K562 (cell line): Measurements from ENCODE around the gene AS3MT. TPM values are rescaled to one million over a fixed set of nuclear protein-coding genes. Genes with fewer than 3 reads are reported as not detected.
A peak's percentile ranks its signal among the peaks of the same experiment; 100 is the strongest.

Experiments
- HDAC1 ChIP-seq, 2 experiments: fragments of 450-650 bp; IDR thresholded peaks; 2 replicates each; pipeline ENCODE4 v1.6.1; 2016 to 2017; ENCODE audit warnings: inconsistent platforms in 1 of 2, mild to moderate bottlenecking in 1 of 2, moderate library complexity in 1 of 2
- HNRNPUL1 ChIP-seq: fragments of 200-400 bp; formaldehyde crosslinking; IDR thresholded peaks from 2 replicates; pipeline ENCODE4 v1.6.1; 2017; ENCODE audit warnings: low read length
- JUN ChIP-seq, 2 experiments: sonication (generic) in 1 of 2; formaldehyde crosslinking in 1 of 2; IDR thresholded peaks; 2 replicates each; pipeline versions ENCODE4 v1.6.1 to v1.8.0; 2012 to 2022; ENCODE audit warnings: borderline replicate concordance in 2 of 2, mild to moderate bottlenecking in 2 of 2, improper control_type of control experiment in 1 of 2, low read depth in 1 of 2, low read length in 1 of 2, missing genetic modification reagents in 1 of 2
- MED1 ChIP-seq: sonication (generic); formaldehyde crosslinking; IDR thresholded peaks from 2 replicates; pipeline ENCODE4 v1.8.1; 2023; ENCODE audit warnings: missing genetic modification reagents, borderline replicate concordance
- NFIC ChIP-seq: fragments of 450-650 bp; IDR thresholded peaks from 2 replicates; pipeline ENCODE4 v1.6.1; 2017; ENCODE audit warnings: mild to moderate bottlenecking, inconsistent platforms
- PHF21A ChIP-seq: fragments of 450-650 bp; IDR thresholded peaks from 2 replicates; pipeline ENCODE4 v1.6.1; 2017; ENCODE audit warnings: low read depth, borderline replicate concordance
- PHF8 ChIP-seq: fragments of 200-600 bp; sonication (generic); IDR thresholded peaks from 2 replicates; pipeline ENCODE4 v1.6.1; 2012; ENCODE audit warnings: mixed run types, mild to moderate bottlenecking, inconsistent platforms, low read length, moderate library complexity, borderline replicate concordance
- RBM17 ChIP-seq: fragments of 200-400 bp; formaldehyde crosslinking; IDR thresholded peaks from 2 replicates; pipeline ENCODE4 v1.6.1; 2017; ENCODE audit warnings: low read depth, mild to moderate bottlenecking, low read length, borderline replicate concordance
- RFX1 ChIP-seq: fragments of 450-650 bp; IDR thresholded peaks from 2 replicates; pipeline ENCODE4 v1.6.1; 2016; ENCODE audit warnings: mild to moderate bottlenecking, moderate library complexity
- XRCC4 ChIP-seq: IDR thresholded peaks from one replicate; pipeline ENCODE4 v1.6.1; 2011; ENCODE audit not compliant: insufficient read depth, insufficient read length; ENCODE audit errors: extremely low read depth
- polyA plus RNA-seq, 8 experiments: library from polyadenylated mRNA; depleted of rRNA in 4 of 8; stranded (reverse) in 5 of 8; unstranded in 3 of 8; fragments of >200 nt; fragmentation: Nextera tagmentation in 2 of 8; fragmentation: Illumina TruSeq in 1 of 8; extraction: Ambion mirVana in 2 of 8; extraction: Trizol in 1 of 8; gene quantifications; 2 replicates each; pipeline versions ENCODE4 v1.2.1 to v1.2.3, GENCODE V29; 2011 to 2014; ENCODE audit warnings: inconsistent platforms in 1 of 8, missing spikeins in 1 of 8
- total RNA-seq, 7 experiments: library from RNA; depleted of rRNA in 6 of 7; stranded (reverse); fragments of >200 nt in 6 of 7; fragmentation: Illumina TruSeq in 2 of 7; extraction: Trizol in 2 of 7; gene quantifications; 2 replicates each; pipeline versions ENCODE4 v1.2.1 to v1.2.3, GENCODE V29; 2011 to 2021; ENCODE audit warnings: low replicate concordance in 1 of 7
- TF ChIP-seq, protein P1 (sequence below): sonication (generic); formaldehyde crosslinking; IDR thresholded peaks from 2 replicates; pipeline ENCODE4 v1.8.0; 2022; ENCODE audit warnings: mild to moderate bottlenecking, missing genetic modification reagents
- TF ChIP-seq, protein P2 (sequence below): fragments of 250-450 bp; sonication (Bioruptor Pico); IDR thresholded peaks from 2 replicates; pipeline ENCODE4 v1.5.0; 2021; ENCODE audit warnings: mild to moderate bottlenecking, moderate library complexity
- TF ChIP-seq, protein P3 (sequence below): fragments of 250-450 bp; sonication (Bioruptor Pico); IDR thresholded peaks from 2 replicates; pipeline ENCODE4 v1.5.0; 2020; ENCODE audit warnings: mild to moderate bottlenecking
- TF ChIP-seq, protein P4 (sequence below): sonication (generic); formaldehyde crosslinking; IDR thresholded peaks from 2 replicates; pipeline ENCODE4 v1.8.0; 2022; ENCODE audit warnings: mild to moderate bottlenecking, missing genetic modification reagents
- TF ChIP-seq, protein P5 (sequence below): fragments of 250-450 bp; sonication (Bioruptor Pico); IDR thresholded peaks from 2 replicates; pipeline ENCODE4 v1.5.0; 2021
- TF ChIP-seq, protein P6 (sequence below): fragments of 450-650 bp; conservative IDR thresholded peaks from 2 replicates; pipeline ENCODE4 v1.6.1; 2016; ENCODE audit warnings: missing genetic modification characterization, low read depth, mild to moderate bottlenecking, missing compliant biosample characterization, moderate library complexity

Gene AS3MT
- total and polyA plus RNA-seq, 9 of the 15 experiments (the other 6 are each of a cell fraction or from before 2014, with no cell fraction given) = 0.04 to 0.33 (median 0.19) TPM; not detected in 2

DNA sequence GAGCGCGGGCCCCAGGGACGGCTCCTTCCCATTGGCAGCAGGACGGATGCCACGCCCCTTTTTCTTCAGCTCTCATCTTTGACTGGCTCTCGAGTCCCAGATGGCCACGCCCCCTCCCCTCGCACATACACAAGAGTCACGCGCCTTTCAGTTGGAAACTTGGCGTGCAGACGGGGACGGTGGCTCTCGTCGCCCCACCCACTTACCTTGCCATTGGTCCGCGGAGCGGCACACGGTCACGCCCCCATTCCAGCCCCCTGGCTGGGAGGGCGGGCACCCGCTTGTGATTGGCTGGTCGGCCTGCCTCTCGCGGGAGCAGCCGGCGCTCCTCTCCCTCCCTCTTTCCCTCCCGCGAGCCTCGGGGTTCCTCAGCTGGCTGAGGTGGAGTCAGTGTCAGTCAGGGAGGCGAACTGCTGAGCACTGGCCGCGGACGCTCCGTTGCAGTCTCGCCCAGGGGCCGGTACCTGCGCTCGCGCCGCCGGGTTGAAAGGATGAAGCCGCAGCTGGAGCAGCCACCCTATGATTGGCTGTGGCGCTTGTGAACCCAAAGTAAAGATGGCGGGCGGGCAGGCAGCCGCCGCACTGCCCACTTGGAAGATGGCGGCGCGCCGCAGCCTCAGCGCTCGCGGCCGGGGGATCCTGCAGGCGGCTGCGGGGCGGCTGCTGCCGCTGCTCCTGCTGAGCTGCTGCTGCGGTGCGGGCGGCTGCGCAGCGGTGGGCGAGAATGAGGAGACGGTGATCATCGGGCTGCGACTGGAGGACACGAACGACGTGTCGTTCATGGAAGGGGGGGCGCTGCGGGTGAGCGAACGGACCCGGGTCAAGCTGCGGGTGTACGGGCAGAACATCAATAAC, 48.9 kb downstream of the AS3MT start, which contains the start of gene CNNM2 (continued):
- TF ChIP-seq PHF8 (peak; percentile 80; the same call in 1 of the 2 replicates), RBM17 (no peak), NFIC (0 out of 2 replicates have a peak, but pooled peaks have one; percentile 15), PHF21A (no peak), JUN (IDR thresholded peaks at IDR 0.05; ENCODE audit: borderline replicate concordance, low read depth, low read length) (no peak; the same call in 1 of the 2 replicates), JUN (CRISPR knock-in tag; IDR thresholded peaks at IDR 0.05; ENCODE audit: borderline replicate concordance) (no peak), XRCC4 (no peak), MED1 (no peak), RFX1 (no peak), HNRNPUL1 (no peak), HDAC1 (IDR thresholded peaks at IDR 0.05) (peak in 1 of 2 experiments; percentile 55; a peak in 2 of 4 replicates)
- TF ChIP-seq, protein P1, sequence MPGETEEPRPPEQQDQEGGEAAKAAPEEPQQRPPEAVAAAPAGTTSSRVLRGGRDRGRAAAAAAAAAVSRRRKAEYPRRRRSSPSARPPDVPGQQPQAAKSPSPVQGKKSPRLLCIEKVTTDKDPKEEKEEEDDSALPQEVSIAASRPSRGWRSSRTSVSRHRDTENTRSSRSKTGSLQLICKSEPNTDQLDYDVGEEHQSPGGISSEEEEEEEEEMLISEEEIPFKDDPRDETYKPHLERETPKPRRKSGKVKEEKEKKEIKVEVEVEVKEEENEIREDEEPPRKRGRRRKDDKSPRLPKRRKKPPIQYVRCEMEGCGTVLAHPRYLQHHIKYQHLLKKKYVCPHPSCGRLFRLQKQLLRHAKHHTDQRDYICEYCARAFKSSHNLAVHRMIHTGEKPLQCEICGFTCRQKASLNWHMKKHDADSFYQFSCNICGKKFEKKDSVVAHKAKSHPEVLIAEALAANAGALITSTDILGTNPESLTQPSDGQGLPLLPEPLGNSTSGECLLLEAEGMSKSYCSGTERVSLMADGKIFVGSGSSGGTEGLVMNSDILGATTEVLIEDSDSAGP (CRISPR knock-in tag) = no peak
- TF ChIP-seq, protein P2, sequence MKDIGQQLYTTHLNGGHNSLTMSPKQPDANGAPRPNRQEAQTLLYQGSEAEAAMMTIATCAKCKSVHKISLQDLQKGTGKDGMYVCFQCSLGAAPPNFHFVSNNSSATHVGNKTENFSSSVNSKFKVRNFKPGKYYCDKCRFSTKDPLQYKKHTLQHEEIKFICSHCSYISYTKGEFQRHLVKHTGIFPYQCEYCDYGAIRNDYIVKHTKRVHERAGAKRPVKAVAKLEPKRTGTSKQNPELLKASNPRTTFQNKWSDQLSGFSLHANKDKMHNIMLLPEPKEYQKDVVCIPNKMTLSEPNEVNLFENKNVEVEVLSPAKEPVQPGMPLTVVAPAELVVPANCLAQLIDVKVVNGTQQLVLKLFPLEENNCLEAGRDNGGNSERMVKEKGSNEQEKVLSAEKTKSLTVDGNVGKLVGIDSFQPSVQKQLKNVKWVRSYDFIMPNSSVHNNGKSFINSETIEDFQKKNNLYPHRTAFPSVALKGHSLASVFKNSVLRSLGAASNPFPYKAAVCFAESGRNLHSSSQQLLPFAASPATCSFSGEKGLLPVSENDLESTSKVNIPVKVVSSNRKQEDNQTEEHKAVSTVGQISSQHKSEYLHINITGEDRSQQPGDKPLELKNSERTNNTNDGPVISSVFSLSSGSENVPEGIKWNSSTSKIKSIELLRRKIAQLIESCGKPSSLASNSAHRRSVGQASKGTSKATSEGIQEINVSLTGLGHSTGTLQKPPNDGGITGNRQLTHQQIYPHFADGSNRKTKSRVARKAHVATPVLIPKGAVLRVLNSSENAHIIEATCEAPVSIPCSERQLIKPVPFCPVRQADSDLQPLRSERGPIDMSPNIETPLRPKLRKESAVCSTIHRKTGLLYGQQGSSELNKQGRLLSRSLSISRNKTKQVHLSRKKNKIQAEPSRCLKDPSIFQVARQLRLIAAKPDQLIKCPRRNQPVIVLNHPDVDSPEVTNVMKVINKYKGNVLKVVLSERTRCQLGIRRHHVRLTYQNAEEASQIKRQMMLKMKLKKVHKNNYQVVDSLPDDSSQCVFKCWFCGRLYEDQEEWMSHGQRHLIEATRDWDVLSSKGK = no peak
- TF ChIP-seq, protein P3, sequence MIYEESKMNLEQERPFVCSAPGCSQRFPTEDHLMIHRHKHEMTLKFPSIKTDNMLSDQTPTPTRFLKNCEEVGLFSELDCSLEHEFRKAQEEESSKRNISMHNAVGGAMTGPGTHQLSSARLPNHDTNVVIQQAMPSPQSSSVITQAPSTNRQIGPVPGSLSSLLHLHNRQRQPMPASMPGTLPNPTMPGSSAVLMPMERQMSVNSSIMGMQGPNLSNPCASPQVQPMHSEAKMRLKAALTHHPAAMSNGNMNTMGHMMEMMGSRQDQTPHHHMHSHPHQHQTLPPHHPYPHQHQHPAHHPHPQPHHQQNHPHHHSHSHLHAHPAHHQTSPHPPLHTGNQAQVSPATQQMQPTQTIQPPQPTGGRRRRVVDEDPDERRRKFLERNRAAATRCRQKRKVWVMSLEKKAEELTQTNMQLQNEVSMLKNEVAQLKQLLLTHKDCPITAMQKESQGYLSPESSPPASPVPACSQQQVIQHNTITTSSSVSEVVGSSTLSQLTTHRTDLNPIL (CRISPR knock-in tag) = no peak
- TF ChIP-seq, protein P4, sequence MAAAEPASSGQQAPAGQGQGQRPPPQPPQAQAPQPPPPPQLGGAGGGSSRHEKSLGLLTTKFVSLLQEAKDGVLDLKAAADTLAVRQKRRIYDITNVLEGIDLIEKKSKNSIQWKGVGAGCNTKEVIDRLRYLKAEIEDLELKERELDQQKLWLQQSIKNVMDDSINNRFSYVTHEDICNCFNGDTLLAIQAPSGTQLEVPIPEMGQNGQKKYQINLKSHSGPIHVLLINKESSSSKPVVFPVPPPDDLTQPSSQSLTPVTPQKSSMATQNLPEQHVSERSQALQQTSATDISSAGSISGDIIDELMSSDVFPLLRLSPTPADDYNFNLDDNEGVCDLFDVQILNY (CRISPR knock-in tag) = no peak
- TF ChIP-seq, protein P5, sequence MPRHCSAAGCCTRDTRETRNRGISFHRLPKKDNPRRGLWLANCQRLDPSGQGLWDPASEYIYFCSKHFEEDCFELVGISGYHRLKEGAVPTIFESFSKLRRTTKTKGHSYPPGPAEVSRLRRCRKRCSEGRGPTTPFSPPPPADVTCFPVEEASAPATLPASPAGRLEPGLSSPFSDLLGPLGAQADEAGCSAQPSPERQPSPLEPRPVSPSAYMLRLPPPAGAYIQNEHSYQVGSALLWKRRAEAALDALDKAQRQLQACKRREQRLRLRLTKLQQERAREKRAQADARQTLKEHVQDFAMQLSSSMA (CRISPR knock-in tag) = no peak
- TF ChIP-seq, protein P6, sequence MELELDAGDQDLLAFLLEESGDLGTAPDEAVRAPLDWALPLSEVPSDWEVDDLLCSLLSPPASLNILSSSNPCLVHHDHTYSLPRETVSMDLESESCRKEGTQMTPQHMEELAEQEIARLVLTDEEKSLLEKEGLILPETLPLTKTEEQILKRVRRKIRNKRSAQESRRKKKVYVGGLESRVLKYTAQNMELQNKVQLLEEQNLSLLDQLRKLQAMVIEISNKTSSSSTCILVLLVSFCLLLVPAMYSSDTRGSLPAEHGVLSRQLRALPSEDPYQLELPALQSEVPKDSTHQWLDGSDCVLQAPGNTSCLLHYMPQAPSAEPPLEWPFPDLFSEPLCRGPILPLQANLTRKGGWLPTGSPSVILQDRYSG = no peak
